Smooth muscle cell of the umbilical artery (primary cell): Measurements from ENCODE around the gene TBX1. TPM values are rescaled to one million over a fixed set of nuclear protein-coding genes. Genes with fewer than 3 reads are reported as not detected.

Source experiments
- total RNA-seq: library from RNA; depleted of rRNA; stranded (reverse); fragments of >200 nt; gene quantifications from 2 replicates; pipeline ENCODE4 v1.2.3, GENCODE V29; 2014

The TBX1 gene
- not detected in 2 replicates for total RNA-seq

DNA sequence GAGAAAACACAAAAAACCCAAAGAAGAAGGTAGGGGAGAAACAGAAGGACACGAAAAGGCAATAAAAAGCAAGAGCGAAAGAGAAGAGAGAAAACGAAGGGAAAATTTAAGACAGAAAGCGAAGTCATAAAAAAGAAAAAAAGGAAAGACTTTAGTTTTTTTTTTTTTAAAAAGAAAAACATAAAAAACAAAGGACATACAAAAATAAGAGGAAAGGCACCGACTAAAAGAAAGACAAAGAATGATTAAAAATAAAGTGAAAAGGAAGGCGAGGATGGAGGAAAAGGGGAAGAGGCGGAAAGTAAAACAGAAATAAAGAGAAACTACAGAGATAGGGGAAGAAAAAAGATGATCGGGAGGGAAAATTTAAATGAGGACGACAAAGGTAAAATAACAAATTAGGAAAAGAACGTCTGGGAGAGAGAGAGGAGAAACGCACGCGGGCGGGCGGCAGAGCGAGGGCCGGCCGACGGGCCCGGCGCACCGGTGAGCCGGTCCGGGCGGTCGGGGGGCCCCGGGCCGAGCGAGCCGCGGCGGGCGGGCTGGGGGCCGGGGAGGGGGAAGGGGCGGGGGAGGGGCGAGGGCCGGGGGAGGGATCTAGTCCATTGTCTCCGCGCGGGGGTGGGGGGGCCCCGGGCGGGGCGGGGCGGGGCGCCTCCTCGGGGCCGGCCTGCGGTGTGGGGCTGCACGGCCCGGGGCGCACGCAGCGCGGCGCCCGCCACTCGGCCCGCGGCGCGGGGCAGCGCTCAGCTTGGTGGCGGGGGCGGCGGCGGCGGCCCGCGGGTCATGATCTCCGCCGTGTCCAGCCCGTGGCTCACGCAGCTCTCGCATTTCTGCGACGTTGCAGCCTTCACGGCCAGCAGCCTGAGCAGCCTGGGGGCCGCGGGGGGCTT is at the start of gene TBX1:
TBX1 (plus strand) TSS at position 721 of the 893 bp plus-strand sequence; CDS start at position 787, 66 bp downstream.

DNA sequence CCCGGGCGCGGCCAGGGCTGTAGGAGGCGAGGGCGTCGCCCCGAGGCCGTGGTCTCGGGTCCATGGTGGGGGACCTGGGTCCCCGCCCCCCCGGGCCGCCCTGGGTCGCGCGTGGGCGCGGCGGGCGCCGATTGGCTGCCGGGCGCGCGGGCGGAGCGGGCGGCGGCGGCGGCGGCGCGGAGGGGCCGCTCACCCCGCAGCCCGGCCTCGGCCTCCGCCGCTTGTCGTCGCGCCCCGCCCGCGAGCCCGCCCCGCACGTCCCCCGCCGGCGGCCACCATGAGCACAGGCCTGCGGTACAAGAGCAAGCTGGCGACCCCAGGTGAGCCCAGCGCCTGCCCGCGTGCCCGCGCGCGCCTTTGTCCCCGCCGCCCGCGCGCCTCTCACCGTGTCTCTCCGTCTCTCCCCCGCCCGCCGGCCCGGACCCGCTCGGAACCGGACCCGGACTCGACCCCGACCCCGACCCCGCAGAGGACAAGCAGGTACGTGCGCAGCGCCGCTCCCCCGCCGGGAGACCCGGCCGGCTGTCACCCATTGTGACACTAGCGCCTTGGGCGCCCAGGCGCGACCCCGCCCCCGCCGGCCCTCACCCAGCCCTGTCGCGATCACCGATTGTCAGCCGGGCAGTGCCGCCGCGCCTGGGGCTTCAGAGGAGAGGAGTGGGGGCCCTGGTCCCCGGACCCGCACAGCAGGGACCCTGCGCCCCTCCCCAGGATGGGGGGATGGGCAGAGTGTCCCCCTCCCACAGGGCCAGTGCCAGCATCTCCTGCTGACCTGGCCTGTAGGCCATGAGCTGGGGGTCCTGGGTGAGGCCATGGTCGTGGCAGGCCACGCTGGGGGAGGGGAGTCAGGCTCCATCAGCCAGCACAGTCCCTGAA is 46.0 kb upstream of the TBX1 start, which contains the start of gene SEPTIN5:
SEPTIN5 (plus strand) TSS at position 192 of the 876 bp plus-strand sequence; CDS start at position 278, 86 bp downstream.

DNA sequence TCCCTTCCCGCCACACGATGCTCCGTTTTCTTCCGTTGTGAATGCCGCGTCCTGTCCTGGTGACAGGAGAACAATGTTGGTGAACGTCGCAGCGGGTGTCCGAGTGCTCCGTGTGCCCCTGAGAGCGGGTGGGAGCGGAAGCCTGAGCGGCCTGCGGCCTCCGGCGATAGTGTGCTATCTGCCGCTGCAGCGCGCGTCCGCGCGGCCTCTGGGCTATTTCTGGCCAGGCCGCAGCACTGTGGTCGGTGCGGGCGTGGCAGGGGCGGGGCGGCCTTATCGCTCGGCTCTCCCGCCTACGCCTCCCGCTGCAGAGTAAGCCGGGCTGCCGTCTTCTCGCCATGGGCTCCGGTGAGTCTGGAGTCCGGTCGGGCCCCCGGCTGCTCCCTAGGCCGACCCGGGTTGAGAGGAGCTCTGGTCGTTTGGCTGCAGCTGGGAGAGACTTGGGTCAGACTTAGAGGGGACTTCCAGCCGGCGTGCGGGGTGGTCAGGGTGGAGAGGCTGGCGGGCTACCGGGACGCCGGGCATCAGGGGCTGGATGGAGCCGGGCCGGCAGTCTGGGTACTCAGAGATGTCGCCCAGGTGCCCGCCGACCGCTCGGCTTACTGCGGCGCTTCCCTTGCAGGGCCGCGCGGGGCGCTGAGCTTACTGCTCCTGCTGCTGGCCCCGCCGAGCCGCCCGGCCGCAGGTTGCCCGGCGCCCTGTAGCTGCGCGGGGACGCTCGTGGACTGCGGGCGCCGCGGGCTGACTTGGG is 37.2 kb upstream of the TBX1 start, which contains the start of gene GP1BB:
GP1BB (plus strand) TSS at position 308 of the 751 bp plus-strand sequence; CDS start at position 339, 31 bp downstream.

Other genes starting within 250 kb of the TBX1 start
- gene CLDN5, start 236.4 kb upstream of the TBX1 start, total RNA-seq: 0.74 and 0.89 TPM in 2 replicates
- gene SEPTIN5, start 46.3 kb upstream of the TBX1 start, total RNA-seq: 14.8 and 27.3 TPM in 2 replicates
- 1.8 and 2.1 TPM in 2 replicates for gene GP1BB, start 37.2 kb upstream of the TBX1 start, total RNA-seq
- gene GNB1L, start 94.1 kb downstream of the TBX1 start, total RNA-seq: 5.3 and 7.0 TPM in 2 replicates
- gene RTL10, start 94.1 kb downstream of the TBX1 start, total RNA-seq: 10.4 and 15.8 TPM in 2 replicates
- gene COMT, start 181.0 kb downstream of the TBX1 start, total RNA-seq: 252 and 308 TPM in 2 replicates
- gene TXNRD2, start 181.0 kb downstream of the TBX1 start, total RNA-seq: 13.1 and 18.2 TPM in 2 replicates